H1 (cell line): ENCODE measurements around the gene COX7A2. TPM values are rescaled to one million over a fixed set of nuclear protein-coding genes. Genes with fewer than 3 reads are reported as not detected.

Experiments
- CTCF ChIA-PET: fragments of 300-600 bp; sonication (Branson Sonifier 250); formaldehyde crosslinking; loops from one replicate; lab custom pipeline; 2021; ENCODE audit not compliant: partially characterized antibody; lab: Charles Lee
- POLR2A ChIA-PET: fragments of 300-600 bp; sonication (Branson Sonifier 250); formaldehyde crosslinking; loops from one replicate; lab custom pipeline; 2021; ENCODE audit warnings: inconsistent platforms; ENCODE audit not compliant: partially characterized antibody; lab: Charles Lee
- DNase-seq, 2 experiments: peaks; one replicate each; pipeline versions ENCODE4 v3.0.0 to v3.0.0-alpha.2; 2010 to 2022; ENCODE audit warnings: low spot score in 2 of 2, low read depth in 1 of 2, mixed read lengths in 1 of 2
- FAIRE-seq: peaks from 2 replicates; lab custom pipeline; 2011; peaks lifted over from hg19 to GRCh38; lab: Jason Lieb, UNC
- H2AFZ ChIP-seq: 2 replicates; pipeline ENCODE4 v1.8.1; 2012; ENCODE audit warnings: low read length, inconsistent platforms
- H2AK5ac ChIP-seq: 2 replicates; pipeline ENCODE4 v1.6.1; 2013; ENCODE audit warnings: low read depth, low read length
- H2BK120ac ChIP-seq: replicated peaks from 2 replicates; pipeline ENCODE3; 2013; ENCODE audit warnings: low read depth, low read length, inconsistent platforms
- H2BK12ac ChIP-seq: 2 replicates; pipeline ENCODE4 v1.6.1; 2013; ENCODE audit warnings: low read depth, low read length
- H2BK15ac ChIP-seq: 2 replicates; pipeline ENCODE4 v1.6.1; 2013; ENCODE audit warnings: low read length
- H2BK20ac ChIP-seq: 2 replicates; pipeline ENCODE4 v1.6.1; 2013; ENCODE audit warnings: low read length
- H2BK5ac ChIP-seq: 2 replicates; pipeline ENCODE4 v1.6.1; 2013; ENCODE audit warnings: low read depth, low read length
- H3K14ac ChIP-seq: 2 replicates; pipeline ENCODE4 v1.6.1; 2013; ENCODE audit warnings: inconsistent platforms; ENCODE audit not compliant: insufficient read length
- H3K18ac ChIP-seq: 2 replicates; pipeline ENCODE4 v1.6.1; 2013; ENCODE audit warnings: low read length; ENCODE audit errors: extremely low read depth
- H3K23ac ChIP-seq: 2 replicates; pipeline ENCODE4 v1.6.1; 2013; ENCODE audit warnings: inconsistent platforms; ENCODE audit not compliant: insufficient read length
- H3K23me2 ChIP-seq: 2 replicates; pipeline ENCODE4 v1.6.1; 2013; ENCODE audit warnings: low read depth, low read length
- H3K27ac ChIP-seq: 2 replicates; pipeline ENCODE4 v1.6.1; 2011; ENCODE audit warnings: low read depth, low read length, inconsistent platforms
- H3K27me3 ChIP-seq, 4 experiments: replicated peaks in 1 of 4; 1 replicate in 1 of 4; 2 replicates in 3 of 4; pipeline versions ENCODE4 v1.6.1 to v1.8.1; 2011 to 2013; ENCODE audit warnings: low read length in 3 of 4, mild to moderate bottlenecking in 3 of 4, inconsistent platforms in 2 of 4, mixed read lengths in 2 of 4, moderate library complexity in 1 of 4; ENCODE audit not compliant: control insufficient read depth in 3 of 4, insufficient read depth in 3 of 4; ENCODE audit errors: extremely low read depth in 1 of 4
- H3K36me3 ChIP-seq, 4 experiments: 2 replicates each; pipeline versions ENCODE4 v1.6.1 to v1.8.1; 2011 to 2013; ENCODE audit warnings: mild to moderate bottlenecking in 4 of 4, low read length in 3 of 4, moderate library complexity in 2 of 4, control low read depth in 1 of 4, inconsistent platforms in 1 of 4; ENCODE audit not compliant: insufficient read depth in 4 of 4, control insufficient read depth in 2 of 4
- H3K4ac ChIP-seq: replicated peaks from 2 replicates; pipeline ENCODE3; 2013; ENCODE audit warnings: low read length, low read depth, mixed read lengths, inconsistent platforms; ENCODE audit not compliant: insufficient read length
- H3K4me1 ChIP-seq, 4 experiments: replicated peaks in 1 of 4; 1 replicate in 1 of 4; 2 replicates in 3 of 4; pipeline versions ENCODE4 v1.6.1 to v1.8.1; 2011 to 2013; ENCODE audit warnings: low read length in 3 of 4, inconsistent platforms in 2 of 4, mixed read lengths in 1 of 4; ENCODE audit not compliant: insufficient read depth in 4 of 4, control insufficient read depth in 3 of 4
- H3K4me2 ChIP-seq, 2 experiments: 2 replicates each; pipeline versions ENCODE4 v1.6.1 to v1.8.1; 2011 to 2013; ENCODE audit warnings: low read depth in 2 of 2, low read length in 2 of 2, control low read depth in 1 of 2, inconsistent platforms in 1 of 2, mild to moderate bottlenecking in 1 of 2; ENCODE audit not compliant: insufficient read depth in 1 of 2
- H3K4me3 ChIP-seq, 4 experiments: fragments of 200-600, 300-600 bp in 1 of 4; sonication (generic), shearing (Covaris generic), sonication (Bioruptor Twin) in 1 of 4; 2 replicates each; pipeline versions ENCODE4 v1.5.1 to v1.8.1; 2011 to 2016; ENCODE audit warnings: low read length in 4 of 4, low read depth in 3 of 4, control low read depth in 2 of 4, inconsistent platforms in 2 of 4, mild to moderate bottlenecking in 2 of 4, mixed read lengths in 1 of 4, moderate library complexity in 1 of 4; ENCODE audit not compliant: insufficient read depth in 2 of 4; ENCODE audit errors: extremely low read depth in 1 of 4
- H3K56ac ChIP-seq: replicated peaks from 2 replicates; pipeline ENCODE3; 2013; ENCODE audit warnings: low read depth, mild to moderate bottlenecking, mixed read lengths, low read length, inconsistent platforms; ENCODE audit not compliant: insufficient read length
- H3K79me1 ChIP-seq: 2 replicates; pipeline ENCODE4 v1.6.1; 2013; ENCODE audit warnings: low read depth, low read length, control low read depth
- H3K79me2 ChIP-seq, 2 experiments: 2 replicates each; pipeline versions ENCODE4 v1.6.1 to v1.8.1; 2012 to 2013; ENCODE audit warnings: low read length in 2 of 2, mild to moderate bottlenecking in 2 of 2, inconsistent platforms in 1 of 2; ENCODE audit not compliant: insufficient read depth in 2 of 2, control insufficient read depth in 1 of 2
- H3K9ac ChIP-seq, 4 experiments: replicated peaks in 1 of 4; 1 replicate in 1 of 4; 2 replicates in 3 of 4; pipeline versions ENCODE4 v1.6.1 to v1.8.1; 2011 to 2013; ENCODE audit warnings: low read depth in 3 of 4, low read length in 3 of 4, control low read depth in 2 of 4, mild to moderate bottlenecking in 2 of 4, moderate library complexity in 2 of 4, inconsistent platforms in 1 of 4; ENCODE audit errors: extremely low read depth in 1 of 4
- H3K9me3 ChIP-seq, 2 experiments: 2 replicates each; pipeline versions ENCODE4 v1.6.1 to v1.8.1; 2012 to 2013; ENCODE audit warnings: mild to moderate bottlenecking in 2 of 2, moderate library complexity in 2 of 2, control low read depth in 1 of 2, inconsistent platforms in 1 of 2, low read depth in 1 of 2, low read length in 1 of 2, mixed read lengths in 1 of 2; ENCODE audit not compliant: insufficient read depth in 2 of 2
- H4K20me1 ChIP-seq, 2 experiments: replicated peaks in 1 of 2; 2 replicates each; pipeline versions ENCODE3 to v1.8.1; 2011 to 2013; ENCODE audit warnings: inconsistent platforms in 2 of 2, low read length in 2 of 2, mild to moderate bottlenecking in 1 of 2; ENCODE audit not compliant: insufficient read depth in 2 of 2, control insufficient read depth in 1 of 2
- H4K5ac ChIP-seq: 2 replicates; pipeline ENCODE4 v1.6.1; 2013; ENCODE audit warnings: low read length, low read depth, mixed read lengths, inconsistent platforms; ENCODE audit not compliant: insufficient read length
- H4K8ac ChIP-seq: 2 replicates; pipeline ENCODE4 v1.8.0; 2013; ENCODE audit warnings: mild to moderate bottlenecking, moderate library complexity, low read length, inconsistent platforms; ENCODE audit not compliant: insufficient read depth; ENCODE audit errors: extremely low read depth
- H4K91ac ChIP-seq: replicated peaks from 2 replicates; pipeline ENCODE3; 2013; ENCODE audit warnings: low read length, mixed read lengths, inconsistent platforms; ENCODE audit not compliant: insufficient read length
- BACH1 ChIP-seq: IDR thresholded peaks from 2 replicates; pipeline ENCODE4 v1.6.1; 2012; ENCODE audit warnings: low read length, improper control_type of control experiment
- CTBP2 ChIP-seq: IDR thresholded peaks from 2 replicates; pipeline ENCODE4 v1.7.0; 2011; ENCODE audit warnings: borderline replicate concordance, mild to moderate bottlenecking, moderate library complexity, mixed read lengths, low read length; ENCODE audit not compliant: insufficient read depth, insufficient read length
- E2F6 ChIP-seq: IDR thresholded peaks from 2 replicates; pipeline ENCODE4 v1.6.1; 2012; ENCODE audit warnings: inconsistent platforms
- NANOG ChIP-seq: IDR thresholded peaks from 2 replicates; pipeline ENCODE4 v1.6.1; 2011; ENCODE audit warnings: low read length, low read depth, mild to moderate bottlenecking, inconsistent platforms; ENCODE audit not compliant: insufficient read depth, poor library complexity, severe bottlenecking
- RNF2 ChIP-seq: fragments of 200-900, 300-1000 bp; sonication (generic); IDR thresholded peaks from 2 replicates; pipeline ENCODE4 v1.7.1; 2016; ENCODE audit warnings: borderline replicate concordance, low read depth, mild to moderate bottlenecking, antibody characterized with exemption, low read length; ENCODE audit not compliant: poor library complexity, severe bottlenecking; ENCODE audit errors: missing control alignments
- SIRT6 ChIP-seq: IDR thresholded peaks from one replicate; pipeline ENCODE4 v1.7.1; 2012; ENCODE audit warnings: low read length, inconsistent platforms
- SP1 ChIP-seq: IDR thresholded peaks from 2 replicates; pipeline ENCODE4 v1.6.1; 2011; ENCODE audit warnings: low read depth, low read length
- TEAD4 ChIP-seq: IDR thresholded peaks from 2 replicates; pipeline ENCODE4 v1.6.1; 2012; ENCODE audit warnings: low read depth, low read length, inconsistent platforms, mixed read lengths
- ZNF274 ChIP-seq: IDR thresholded peaks from 2 replicates; pipeline ENCODE4 v1.7.0; 2012; ENCODE audit warnings: low read length, borderline replicate concordance; ENCODE audit errors: extremely low read depth
- WGBS, 2 experiments: shearing (Covaris generic) in 1 of 2; methylation state at CpG; one replicate each; pipeline versions ENCODE4 v1.1.6 to v1.1.7; 2013 to 2015; ENCODE audit warnings: low lambda C conversion rate in 2 of 2, mixed read lengths in 2 of 2, inconsistent platforms in 1 of 2, low coverage in 1 of 2, missing lambda C conversion rate in 1 of 2; ENCODE audit not compliant: insufficient replicate concordance in 2 of 2, insufficient coverage in 1 of 2, insufficient read length in 1 of 2; ENCODE audit errors: extremely low coverage in 1 of 2, missing lambda C conversion rate in 1 of 2; 5-methylcytosine and 5-hydroxymethylcytosine counted together
- polyA plus RNA-seq, 7 experiments: library from polyadenylated mRNA; depleted of rRNA in 3 of 7; stranded (reverse) in 5 of 7; unstranded in 2 of 7; fragments of >200 nt in 5 of 7; fragments of 200-250 nt in 2 of 7; gene quantifications; 1 replicate in 5 of 7; 2 replicates in 1 of 7; 4 replicates in 1 of 7; pipeline versions ENCODE4 v1.2.1 to v1.2.3, GENCODE V29; 2011 to 2013; ENCODE audit warnings: missing spikeins in 2 of 7, mixed read lengths in 2 of 7
- total RNA-seq: library from RNA; stranded (reverse); fragmentation: NEBNext Ultra II Directional; extraction: Animal tissue kit (Norgen Biotek cat#: 25700); gene quantifications from 2 replicates; pipeline ENCODE4 v1.2.1, GENCODE V29; 2021

Gene COX7A2
- total and polyA plus RNA-seq, 2 of the 8 experiments (the other 6 are each of a cell fraction or from before 2014, with no cell fraction given), result 262 to 468 TPM

DNA sequence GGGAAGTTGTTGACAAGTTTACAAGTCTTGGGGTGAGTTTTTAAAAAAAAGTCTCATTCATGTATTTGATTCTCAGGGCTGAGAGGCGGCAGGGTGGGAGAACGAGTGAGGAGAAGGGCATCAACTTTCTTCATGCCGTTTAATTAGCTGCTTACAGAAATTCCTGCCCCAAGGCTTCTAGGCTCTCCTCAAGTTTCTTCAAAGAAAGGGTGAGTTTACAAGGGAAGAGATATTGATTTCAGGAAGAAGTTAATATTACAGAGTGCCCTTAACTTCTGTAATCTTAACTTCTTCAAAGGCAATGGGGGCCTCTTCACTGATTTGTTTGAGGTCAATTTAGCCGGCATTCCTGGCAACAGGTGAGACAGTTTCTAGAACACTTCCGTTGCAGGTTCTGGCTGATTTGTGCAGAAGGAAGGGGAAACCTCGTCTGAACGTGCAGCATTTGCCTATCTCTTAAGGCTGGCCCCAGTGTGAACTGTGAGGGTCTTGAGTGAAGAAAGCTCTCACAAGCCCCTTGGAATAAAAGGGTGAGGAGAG, 34.3 kb downstream of the COX7A2 start:
- H2BK15ac ChIP-seq, result peak overlapping the region; percentile 18; the same call in 1 of the 2 replicates
- no peak overlapping the region for H3K14ac ChIP-seq
- peak overlapping the region; percentile 52; the same call in 1 of the 2 replicates for H2BK20ac ChIP-seq
- H4K20me1 ChIP-seq, result no peaks in the 10 kb centered on the region
- H3K9me3 ChIP-seq, result no peaks in the 10 kb centered on the region
- no peaks in the 10 kb centered on the region for H3K79me1 ChIP-seq
- no peak overlapping the region for H4K5ac ChIP-seq
- H2AK5ac ChIP-seq, result peak overlapping the region; percentile 43; the same call in 1 of the 2 replicates
- DNase-seq (no peak), FAIRE-seq (no peak)
- no peak overlapping the region for H2BK5ac ChIP-seq
- no peaks in the 10 kb centered on the region for H3K36me3 ChIP-seq
- peak overlapping the region; percentile 36; the same call in 1 of the 2 replicates for H2AFZ ChIP-seq
- H2BK120ac ChIP-seq, result no peak overlapping the region
- no peak overlapping the region for H3K23ac ChIP-seq
- H4K91ac ChIP-seq, result no peak overlapping the region
- H3K9ac ChIP-seq, result no peak overlapping the region
- CTCF ChIA-PET, result interaction anchor here (0.5 to 11.0 kb wide), 85 partner anchors 8 to 1679 kb away, joined by 3 to 104 read pairs (median 4); partner anchors contain the start of gene COX7A2
- TF ChIP-seq SIRT6, result no peak
- TF ChIP-seq CTBP2, result no peak
- TF ChIP-seq NANOG, result no peak
- TF ChIP-seq RNF2, result no peak
- TF ChIP-seq ZNF274, result no peak
- TF ChIP-seq TEAD4, result no peak
- no peak for TF ChIP-seq E2F6
- TF ChIP-seq BACH1, result no peak
- no peak for TF ChIP-seq SP1
- no peak overlapping the region for H3K4me3 ChIP-seq
- H2BK12ac ChIP-seq, result peak overlapping the region; percentile 46; the same call in 1 of the 2 replicates
- H3K27ac ChIP-seq, result no peak overlapping the region
- peaks cover 9 to 25% (median 14%) of the 10 kb centered on the region in 4 experiments; a peak in 6 of 7 replicates for H3K4me1 ChIP-seq
- peaks cover 36% of the 10 kb centered on the region for H3K23me2 ChIP-seq
- no peak overlapping the region for H4K8ac ChIP-seq
- H3K79me2 ChIP-seq, result no peaks in the 10 kb centered on the region
- no peak overlapping the region for H3K18ac ChIP-seq
- POLR2A ChIA-PET, result interaction anchor here (0.7 to 1.5 kb wide), 3 partner anchors 8 to 317 kb away, joined by 3 read pairs; partner anchors contain the start of gene COX7A2
- H3K4ac ChIP-seq, result no peak overlapping the region
- H3K27me3 ChIP-seq, result peaks cover 29 to 46% (median 44%) of the 10 kb centered on the region in 4 experiments
- no peak overlapping the region for H3K56ac ChIP-seq
- WGBS, 2 experiments, result 51% methylated on average over 7 of the region's 7 CpGs; no CpG with 5 or more reads in 1 of the 2 experiments
- H3K4me2 ChIP-seq, result no peak overlapping the region; a peak in 1 of 4 replicates
